Panc1 (cell line): Measurements from ENCODE around the gene THPO.

ENCODE experiments used
- CTCF ChIP-seq: fragments of 450-650 bp; IDR thresholded peaks from 2 replicates; pipeline ENCODE4 v1.5.1; 2017; ENCODE audit warnings: mild to moderate bottlenecking
- POLR2AphosphoS5 ChIP-seq: IDR thresholded peaks from 2 replicates; pipeline ENCODE4 v1.6.1; 2012; ENCODE audit warnings: mild to moderate bottlenecking, low read depth, low read length, moderate library complexity
- REST ChIP-seq, 2 experiments: IDR thresholded peaks; 2 replicates each; pipeline ENCODE4 v1.6.1; 2011 to 2012; ENCODE audit warnings: low read depth in 2 of 2, control low read depth in 1 of 2, low read length in 1 of 2, mild to moderate bottlenecking in 1 of 2, moderate library complexity in 1 of 2; ENCODE audit not compliant: insufficient read depth in 1 of 2

- TF ChIP-seq CTCF (no peak), REST (IDR thresholded peaks at IDR 0.05; ENCODE audit: insufficient read depth in 1 of 2, low read depth in 2 of 2, low read length in 1 of 2) (no peak), POLR2AphosphoS5 (no peak)
These were observed 31.4 kb upstream of the THPO start for GRCh38 chr3:184409331-184409926.
